Inferior parietal cortex (tissue), 1 donor: ENCODE results near the gene URB1.
"Not testable (repeated sequence)": the region's sequence is repeated elsewhere in the genome, so short reads cannot be mapped to it uniquely, and the experiment has no call there.

Experiments used
- DNase-seq: peaks from one replicate; pipeline ENCODE4 v3.0.0-alpha.2; 2016; ENCODE audit errors: extremely low spot score

Gene URB1

DNA sequence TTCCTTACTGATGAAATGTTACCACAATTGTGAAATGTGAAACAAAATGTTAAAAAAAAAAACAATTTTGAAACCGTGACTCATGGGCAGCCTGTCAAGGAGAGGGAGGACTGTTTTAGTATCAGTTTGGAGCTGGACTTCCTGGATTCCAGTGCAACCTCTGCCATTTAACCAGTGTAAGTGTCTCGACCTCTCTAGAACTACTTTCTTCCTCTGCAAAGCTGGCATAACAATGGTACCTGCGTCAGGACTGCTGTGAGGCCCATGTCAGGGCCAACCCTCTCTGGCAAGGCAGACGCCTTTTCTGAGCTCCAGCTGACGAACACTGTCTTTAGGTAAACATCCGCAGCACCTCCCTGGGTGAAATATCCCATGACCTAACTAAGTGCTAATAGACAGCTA lies 20.9 kb downstream of the URB1 start:
- no peak for DNase-seq

DNA sequence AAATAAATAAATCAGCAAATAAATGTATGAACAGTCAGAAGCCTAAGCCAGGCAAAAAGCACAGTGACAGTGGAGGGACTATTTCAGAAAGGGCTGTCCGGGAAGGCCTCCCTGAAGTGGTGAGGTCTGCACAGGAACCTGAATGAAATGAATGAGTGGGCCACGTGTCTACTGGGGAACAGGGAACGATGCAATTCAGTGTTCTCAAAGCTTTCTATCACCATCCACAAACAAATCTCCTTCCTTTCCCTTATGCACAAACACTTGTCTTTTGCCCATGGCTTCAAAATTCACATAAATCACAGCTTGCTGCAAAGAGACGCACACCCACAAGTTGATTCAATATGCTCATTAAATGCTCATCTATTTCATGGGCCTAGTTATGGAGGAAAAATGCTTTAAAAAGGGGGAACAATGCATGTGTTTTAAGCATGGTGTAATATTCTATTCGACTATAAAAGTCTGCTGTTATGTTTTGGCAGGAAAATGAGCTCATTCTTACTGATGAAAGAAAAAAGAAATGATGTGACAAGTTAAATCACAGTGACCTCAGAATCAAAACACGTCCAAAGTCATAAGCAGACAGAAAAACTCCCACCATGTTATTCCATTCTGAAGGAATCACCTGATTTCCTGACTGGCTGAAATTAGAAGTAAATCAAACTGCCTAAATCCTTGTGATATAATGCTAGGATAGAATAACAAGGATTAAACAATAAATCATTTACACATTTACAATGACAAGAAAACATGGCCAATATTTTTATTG lies 21.6 kb downstream of the URB1 start:
- DNase-seq: no peak

DNA sequence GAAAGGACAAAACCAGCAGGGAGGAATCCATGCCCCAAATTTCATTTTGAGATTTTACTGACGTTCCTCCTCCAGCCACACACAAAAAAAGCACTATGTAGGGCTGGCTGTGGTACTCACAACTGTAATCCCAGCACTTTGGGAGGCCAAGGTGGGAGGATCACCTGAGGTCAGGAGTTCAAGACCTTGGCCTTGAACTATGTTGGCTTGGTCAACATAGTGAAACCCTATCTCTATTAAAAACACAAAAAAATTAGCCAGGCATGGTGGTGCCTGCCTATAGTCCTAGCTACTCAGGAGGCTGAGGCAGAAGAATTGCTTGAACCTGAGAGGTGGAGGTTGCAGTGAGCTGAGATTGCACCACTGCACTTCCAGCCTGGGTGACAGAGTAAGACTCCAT lies 23.9 kb downstream of the URB1 start:
- DNase-seq: not testable (repeated sequence)

DNA sequence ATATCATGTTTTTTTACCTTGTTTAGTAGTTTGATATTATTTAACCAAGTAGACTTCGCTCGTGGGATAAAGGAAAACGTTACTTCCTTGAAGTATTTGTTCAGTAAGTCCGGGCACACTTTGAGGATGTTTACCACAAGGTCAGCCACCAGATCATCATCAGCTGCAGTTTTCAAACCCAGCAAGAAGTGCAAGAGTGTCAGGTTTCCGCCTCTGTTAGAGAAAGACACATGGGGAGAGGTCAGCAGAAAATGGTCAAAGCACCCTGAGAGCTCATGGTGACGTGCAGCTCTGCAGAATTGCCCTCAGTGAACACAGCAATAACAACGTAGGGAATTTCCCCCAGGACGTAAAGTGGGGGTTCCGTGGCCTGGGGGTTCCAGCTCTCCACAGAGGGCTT lies 24.4 kb downstream of the URB1 start:
- DNase-seq: no peak

DNA sequence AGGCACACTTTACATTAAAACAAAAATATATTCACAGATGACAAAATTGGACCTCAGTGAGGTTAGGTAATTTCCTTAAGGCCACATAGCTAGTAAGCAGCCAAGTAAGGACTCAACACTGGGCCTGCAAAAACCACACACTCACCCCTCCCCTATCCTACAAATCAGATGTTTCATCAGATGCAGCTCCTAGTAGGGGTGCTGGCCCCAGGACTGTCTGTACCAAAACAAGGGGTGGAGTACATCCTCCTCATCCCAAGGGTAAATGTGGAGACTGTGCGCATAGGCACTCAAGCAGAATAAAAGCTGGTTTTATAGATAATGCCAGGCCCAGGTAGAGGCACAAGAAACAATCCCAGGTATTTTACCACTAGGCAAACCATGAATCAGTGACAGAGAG lies 25.7 kb downstream of the URB1 start:
- DNase-seq: no peak

DNA sequence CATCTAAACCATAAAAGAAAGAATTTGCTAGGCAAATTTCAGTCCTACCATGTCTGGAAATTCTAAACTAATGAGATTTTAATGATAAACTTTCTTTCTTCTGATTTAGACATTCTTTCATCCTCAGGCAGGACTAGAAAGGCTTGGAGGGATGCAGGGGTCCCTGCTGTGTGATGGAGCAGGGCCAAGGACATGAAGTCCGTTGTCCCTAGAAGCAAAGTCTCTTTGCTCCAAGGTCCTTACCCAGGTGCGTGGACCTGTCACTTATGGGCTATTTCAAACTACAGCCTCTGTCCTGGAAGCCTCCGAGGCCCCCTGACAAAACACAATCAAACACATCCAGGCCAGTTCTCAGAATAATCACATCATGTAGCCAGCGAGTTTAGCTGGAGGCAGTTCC lies 26.6 kb downstream of the URB1 start:
- DNase-seq: no peak

DNA sequence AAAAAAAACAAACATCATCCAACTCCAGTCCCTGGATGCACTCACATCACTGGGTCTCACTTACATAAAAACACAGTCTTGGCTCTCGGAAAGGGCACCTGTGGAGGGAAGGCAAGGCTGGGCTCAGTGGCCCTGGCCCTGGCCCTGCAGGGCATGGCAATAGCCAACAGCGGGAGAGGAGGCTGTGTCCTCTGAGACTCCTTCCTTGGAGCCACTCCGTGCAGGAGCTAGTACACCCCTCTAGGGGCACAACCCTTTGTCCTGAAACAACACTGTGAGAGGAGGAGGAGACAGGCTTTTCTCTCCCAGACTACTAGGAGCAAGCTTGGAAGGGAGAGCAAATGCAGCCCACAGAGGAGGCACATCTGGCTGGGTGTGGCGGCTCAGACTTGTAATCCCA lies 28.0 kb downstream of the URB1 start:
- DNase-seq: no peak

DNA sequence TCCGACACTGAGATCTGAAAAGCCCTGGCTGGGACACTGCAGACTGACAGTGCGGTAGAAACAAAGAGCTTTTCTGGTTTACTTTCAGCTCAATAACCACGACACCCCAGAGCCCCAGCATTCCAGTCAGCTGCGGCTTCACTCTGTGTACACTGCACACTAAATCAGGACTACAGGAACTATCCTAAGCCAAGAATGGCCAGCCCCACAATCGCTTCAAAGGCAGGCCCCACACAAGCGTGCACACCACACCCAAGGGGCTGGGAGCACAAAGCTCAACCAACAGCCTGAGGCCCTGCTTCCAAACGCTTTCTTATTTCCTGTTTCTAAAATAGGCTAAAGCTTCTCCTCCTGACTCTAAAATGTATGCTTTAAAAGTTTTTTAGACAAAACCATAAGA lies 28.4 kb downstream of the URB1 start:
- DNase-seq: no peak

DNA sequence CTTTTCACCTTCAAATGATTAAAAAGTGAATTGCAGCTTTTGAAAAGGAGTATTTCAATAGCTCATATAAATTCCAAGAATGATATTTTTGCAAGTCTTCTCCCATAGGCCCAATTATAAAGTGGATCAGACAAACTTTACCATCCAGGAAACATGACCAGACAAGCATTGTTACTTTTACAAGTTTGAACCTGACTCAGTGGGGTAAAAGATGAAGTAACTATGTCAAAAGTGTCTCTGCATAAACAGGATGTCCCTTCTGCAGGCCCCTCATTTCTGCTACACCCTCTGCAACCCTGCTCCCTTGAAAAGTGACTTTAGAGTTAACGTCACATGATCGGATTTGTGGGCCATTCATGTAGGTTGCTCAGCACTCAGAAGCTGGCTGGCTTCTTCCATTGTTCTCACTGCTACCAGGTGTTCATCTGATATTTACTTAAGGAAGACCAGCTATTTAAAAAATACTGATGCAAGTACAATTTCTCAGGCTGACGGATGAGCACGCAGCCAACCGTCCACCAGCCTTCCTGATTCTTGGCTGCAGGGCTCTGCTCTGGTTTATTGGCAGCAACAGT lies 32.3 kb downstream of the URB1 start:
- no peak for DNase-seq

DNA sequence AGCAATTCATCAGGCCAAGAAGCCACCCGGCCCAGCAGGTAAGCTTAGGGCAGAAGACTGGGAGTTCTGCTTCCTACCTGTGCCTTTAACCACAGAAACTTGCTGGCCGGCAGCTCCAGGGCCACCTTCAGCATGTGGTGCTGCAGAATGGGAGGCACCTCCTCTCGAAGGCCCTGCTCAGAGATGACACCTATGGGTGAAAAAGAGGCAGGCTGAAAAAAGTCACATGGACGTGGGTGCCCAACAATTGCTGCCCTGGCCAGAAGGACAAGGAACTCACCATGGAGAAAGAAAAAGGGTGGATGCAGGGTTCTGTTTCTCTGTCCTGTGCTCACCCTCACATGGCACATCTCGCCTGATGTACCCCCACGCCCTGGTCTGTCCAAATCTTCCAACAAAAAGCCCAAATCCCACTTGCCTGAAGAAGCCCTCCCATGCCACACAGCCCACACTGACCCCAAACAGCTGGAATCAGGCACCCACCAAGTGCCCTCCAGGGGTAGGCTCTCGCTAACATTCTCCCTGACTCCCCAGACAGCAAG lies 33.0 kb downstream of the URB1 start:
- no peak for DNase-seq

DNA sequence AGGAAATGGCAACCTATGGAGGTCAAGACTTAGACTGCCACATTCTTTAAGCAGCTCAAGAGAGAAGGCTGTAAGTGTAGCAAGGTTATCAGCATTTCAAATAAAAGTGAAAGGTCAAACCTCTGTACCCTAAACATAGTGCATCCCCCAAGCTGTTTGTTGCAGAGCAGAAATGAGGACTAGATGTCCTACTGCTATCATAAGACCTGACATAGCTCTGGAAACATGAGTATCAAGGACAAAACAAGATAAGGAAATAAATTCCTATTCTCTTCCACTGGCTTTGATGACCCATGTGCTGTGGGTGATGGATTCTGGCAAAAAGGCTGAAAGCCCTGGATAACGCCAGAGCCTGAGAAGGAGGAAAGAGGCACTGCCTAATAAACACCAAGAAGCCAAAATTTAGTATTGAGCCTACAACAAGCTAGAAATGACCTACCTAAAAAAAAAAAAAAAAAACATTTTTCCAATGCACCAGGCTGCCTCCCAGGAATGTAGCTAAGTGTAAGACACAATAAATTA lies 35.9 kb downstream of the URB1 start:
- no peak for DNase-seq

DNA sequence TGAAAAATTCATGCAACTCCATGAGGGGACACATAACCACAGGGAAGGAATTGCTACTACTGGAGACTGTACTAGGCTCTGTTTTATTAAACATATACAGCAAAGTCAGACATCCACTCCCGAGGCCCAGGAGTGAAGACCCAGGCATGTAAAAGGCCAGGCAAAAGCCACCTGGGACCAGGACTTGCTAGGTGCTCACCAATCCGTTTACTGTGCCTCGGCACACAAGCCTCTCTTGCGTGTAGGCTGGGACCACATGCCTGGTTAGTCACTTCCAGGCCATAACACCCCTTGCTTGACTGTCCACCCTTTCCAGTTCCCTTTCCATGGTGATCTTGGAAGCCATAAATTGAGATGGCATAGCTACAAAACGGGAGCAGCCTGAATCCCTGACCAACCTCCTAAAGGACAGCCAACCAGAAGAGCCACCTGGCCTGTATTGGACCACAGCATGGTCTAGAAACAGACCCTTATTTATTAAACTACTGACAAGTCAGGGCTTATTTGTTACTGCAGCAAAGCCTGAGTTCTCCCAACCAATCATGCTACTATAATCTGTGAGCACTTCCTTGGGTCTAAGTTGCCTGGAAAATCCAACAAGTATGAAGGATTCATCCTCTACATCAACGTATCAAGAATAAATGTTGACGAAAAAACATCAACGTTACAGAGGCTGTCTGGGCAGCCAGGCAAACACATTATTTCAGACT lies 39.7 kb downstream of the URB1 start:
- no peak for DNase-seq

DNA sequence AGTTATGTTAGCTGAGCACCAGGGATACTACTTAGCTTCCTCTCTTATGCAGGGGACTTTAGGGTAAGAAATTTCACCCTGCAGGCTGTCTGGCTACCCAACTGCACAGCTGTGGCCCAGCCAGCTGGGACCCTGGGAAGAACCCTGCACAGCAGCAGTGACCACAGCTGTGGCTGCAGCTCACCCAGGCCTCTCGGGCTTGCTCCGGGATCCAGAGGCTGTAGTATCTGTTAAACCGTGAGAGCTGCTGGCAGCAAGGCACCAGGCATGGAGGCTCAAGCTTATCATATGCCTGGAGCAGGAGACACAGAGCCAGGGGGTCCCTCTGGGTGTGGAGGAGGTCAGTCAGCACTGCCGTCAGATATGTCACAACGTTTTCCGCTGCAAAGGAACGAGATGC lies 40.3 kb downstream of the URB1 start:
- no peak for DNase-seq

DNA sequence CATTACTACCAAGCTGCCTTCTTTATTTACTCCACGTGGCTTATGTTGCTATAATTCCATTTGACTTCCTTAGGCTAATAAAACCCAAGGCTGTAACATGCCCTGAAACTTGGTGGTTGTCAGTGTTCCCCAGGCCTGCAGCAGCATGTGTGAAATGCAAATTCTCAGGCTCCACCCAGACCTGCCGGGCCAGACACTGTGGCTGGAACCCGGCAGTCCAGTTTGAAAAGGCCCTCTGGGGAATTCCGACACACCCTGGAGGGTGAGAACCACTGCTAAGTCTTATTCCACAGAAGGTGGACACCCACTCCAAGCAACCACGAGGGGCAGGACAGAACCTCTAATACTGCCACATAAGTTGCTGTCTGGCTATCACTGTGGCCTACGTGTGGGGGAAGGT lies 41.4 kb downstream of the URB1 start:
- DNase-seq: no peak

DNA sequence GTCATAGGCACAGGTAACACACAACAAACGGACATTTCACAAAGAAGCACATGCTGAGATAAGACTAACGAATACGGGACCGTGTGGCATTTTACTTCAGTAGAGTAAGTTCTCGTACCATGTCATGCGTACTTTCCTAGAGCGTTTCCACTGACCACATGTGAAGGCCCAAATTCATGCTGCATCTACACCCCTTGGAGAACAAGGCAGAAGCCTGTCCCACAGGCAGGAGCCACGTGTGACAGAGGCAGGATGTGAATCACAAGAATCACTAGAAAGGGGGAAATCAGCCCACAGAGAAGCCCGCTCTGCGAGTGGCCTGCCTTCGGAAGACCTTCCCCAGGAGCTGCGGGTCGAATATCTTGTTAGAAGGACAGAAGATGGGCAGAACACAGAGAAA lies 41.8 kb downstream of the URB1 start:
- DNase-seq: no peak

DNA sequence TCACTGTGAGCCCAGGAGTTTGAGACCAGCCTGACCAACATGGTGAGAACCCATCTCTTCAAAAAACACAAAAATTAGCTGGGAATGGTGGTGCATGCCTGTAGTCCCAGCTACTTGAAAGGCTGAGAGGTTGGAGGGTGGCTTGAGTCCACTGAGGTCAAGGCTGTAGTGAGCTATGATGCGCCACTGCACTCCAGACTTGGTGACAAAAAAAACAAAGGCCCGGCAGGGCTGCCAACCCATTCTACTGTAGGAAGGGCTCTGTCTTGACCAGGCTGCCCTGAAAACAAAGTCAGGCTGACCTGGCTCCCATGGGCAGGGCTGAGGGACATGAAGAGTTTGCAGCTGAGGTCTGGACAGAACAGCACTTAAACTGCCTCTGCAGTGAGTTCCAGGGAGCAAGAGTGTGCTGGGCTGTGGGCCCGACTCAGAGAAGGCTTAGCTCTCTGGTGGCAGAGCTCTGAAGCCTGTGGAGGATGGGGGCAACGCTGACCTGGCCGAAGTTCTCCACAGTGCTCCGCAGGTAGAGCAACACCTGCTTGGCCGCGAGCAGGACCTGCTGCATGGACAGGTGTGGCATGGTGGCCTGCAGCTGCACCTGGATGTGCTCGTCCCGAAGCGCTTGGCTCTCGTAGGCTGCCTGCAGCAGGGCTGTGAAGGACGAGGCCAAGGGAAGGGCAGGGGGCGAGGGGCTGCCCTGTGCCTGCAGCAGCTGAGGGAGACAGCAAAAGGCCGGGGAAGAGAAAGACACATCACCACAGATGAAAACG lies 42.4 kb downstream of the URB1 start:
- no peak for DNase-seq

DNA sequence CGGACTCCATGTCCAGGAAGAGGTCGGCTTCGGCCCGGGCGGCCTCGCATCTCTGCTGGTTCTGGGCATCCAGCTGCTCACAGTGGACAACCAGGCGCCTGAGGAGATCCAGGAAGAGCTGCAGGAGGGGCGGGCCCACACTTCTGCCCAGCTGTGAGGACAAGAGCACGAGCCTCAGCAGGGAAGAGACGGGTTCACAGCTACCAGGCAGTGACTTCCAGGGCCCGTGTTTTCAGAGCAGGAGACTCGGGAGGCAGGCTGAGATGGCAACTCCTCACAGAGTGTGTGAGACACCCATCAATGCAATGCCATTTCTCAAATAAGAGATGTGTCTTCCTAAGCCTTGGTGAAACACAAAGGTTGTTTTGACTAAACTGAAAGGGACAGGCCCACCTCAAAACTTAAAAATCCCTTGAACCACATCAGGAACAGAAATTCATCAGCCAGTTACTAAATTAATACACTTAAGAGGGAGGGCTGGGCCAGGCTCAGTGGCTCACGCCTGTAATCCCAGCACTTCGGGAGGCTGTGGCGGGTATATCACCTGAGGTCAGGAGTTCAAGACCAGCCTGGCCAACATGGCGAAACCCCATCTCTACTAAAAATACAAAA lies 43.4 kb downstream of the URB1 start:
- no peak for DNase-seq

DNA sequence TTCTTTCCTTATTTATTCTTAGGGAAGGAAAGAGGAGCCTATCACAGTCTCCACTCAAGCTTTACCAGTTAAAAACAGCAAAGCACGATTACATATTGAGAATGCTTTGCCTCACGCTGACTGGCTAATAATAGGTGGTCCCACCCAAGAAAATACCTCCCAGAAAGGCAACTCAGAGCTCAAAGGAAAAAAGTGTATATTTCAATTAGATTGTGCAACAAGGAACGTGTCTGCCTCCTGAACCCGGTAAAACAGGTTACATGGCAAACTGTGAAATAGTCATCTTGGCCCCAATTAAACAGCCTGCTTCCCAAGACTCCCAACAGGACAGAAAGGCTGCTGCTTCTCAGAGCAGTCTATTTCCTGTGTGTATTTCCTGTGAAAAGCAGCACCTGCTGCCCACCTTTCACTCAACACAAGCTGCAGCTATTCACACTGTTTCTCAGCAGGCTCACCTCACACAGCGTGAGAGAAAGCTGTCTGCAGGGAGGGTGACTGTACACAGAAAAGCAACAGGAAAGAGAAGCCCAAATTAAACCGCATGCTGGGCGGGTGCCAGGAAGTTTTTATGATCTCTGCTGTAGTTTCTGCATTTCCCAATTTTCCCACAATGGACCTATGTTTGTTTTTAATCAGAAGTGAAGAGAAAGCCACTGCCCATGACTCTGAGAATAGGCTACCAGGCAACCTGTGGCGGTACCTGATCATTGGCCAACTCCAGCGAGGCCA lies 44.0 kb downstream of the URB1 start:
- no peak for DNase-seq

DNA sequence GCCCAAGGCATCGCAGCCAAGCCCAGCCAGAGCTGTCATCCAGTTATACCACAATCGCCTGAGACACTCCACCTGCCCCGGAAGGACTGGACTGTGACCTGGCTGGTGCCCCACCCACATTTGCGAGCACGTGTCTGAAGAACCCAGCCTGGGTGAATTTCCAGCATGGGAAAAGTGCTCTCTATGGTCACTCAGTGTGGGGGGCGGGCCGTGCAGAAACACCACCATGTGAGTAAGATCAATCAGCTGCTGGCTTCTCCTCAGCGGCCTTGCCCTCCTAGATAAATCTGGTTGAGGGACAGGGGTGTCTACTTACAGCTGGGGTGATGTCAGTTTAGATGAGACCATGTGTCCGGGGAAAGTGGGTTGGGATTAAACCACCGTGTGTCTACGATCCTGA lies 44.8 kb downstream of the URB1 start:
- no peak for DNase-seq

DNA sequence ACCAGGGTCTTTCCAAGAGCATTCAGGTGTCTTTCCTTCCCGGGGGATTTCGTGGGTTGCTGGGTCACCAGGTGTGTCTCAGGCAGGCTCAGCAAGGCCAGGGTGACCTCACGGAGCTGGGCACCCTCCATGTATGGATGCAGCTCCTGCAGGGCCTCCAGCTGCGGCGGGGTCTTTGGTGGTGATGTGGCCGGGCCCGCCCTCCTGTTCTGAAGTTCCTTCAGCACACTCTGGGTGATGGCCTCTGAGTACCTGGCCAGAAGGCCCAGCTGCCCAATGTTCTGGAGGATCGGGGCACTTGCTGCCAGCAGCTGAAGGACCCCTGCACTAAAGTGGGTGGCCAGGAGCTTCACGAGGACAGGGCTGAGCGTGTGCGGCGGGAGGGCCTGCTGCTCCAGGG lies 45.5 kb downstream of the URB1 start:
- DNase-seq: no peak

DNA sequence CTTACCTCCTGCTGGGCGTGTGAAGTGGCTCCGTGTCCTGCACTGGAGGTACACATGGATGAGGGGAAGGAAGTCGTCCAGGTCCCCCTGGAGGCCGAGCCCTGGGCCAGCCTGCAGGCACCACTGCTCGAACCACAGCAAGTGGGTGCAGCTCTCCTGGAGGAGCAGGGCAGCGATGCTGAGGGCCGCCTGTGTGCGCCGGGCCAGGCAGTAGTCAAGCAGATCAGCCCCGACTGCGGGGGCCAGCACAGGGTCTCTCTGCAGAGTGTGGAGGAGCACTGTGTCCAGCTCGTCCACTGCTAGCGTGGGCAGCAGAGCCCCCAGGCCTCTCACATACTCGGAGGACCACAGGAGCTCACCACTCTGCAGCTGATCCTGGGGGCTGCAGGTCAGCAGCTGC lies 45.9 kb downstream of the URB1 start:
- DNase-seq: no peak
